T-helper 2 cell treated with Interferon-gamma antibody and Interleukin-4, amounts not matched to agents 100 ng/mL and 5 ng/mL, for 36 hours (primary cell): ENCODE measurements around the gene OR4Q2. TPM values are rescaled to one million over a fixed set of nuclear protein-coding genes. Genes with fewer than 3 reads are reported as not detected.
"Not testable (repeated sequence)": the region's sequence is repeated elsewhere in the genome, so short reads cannot be mapped to it uniquely, and the experiment has no call there.

Experiments
- intact Hi-C: fragments of 100-400 bp; cut with micrococcal nuclease; formaldehyde crosslinking; loops from one replicate; pipeline ENCODE4 v1.15.1; 2023
- total RNA-seq: library from RNA; stranded (reverse); gene quantifications from 2 replicates; pipeline ENCODE4 v1.2.3, GENCODE V29; 2022

Gene OR4Q2
- total RNA-seq = not detected in 2 replicates

- intact Hi-C loops = no loop called here
Measured at GRCh38 chr14:20001863-20002262, at the start of gene OR4Q2. Gene OR4Q2, plus strand, starts transcription at chr14:20002163.

GRCh38 chr14:19969735-19970134 is 32.2 kb upstream of the OR4Q2 start:
- intact Hi-C loops = not testable (repeated sequence)

GRCh38 chr14:19974844-19975243 is 27.1 kb upstream of the OR4Q2 start:
- intact Hi-C loops = no loop called here

- intact Hi-C loops = no loop called here
Measured at GRCh38 chr14:19975291-19975690, 26.7 kb upstream of the OR4Q2 start, which contains the start of gene OR4K15. Gene OR4K15, plus strand, starts transcription at chr14:19975591. Its CDS starts 0 bp downstream, at chr14:19975591.

GRCh38 chr14:19993438-19993837 is 8.5 kb upstream of the OR4Q2 start:
- intact Hi-C loops = no loop called here

- intact Hi-C loops = no loop called here
Measured at GRCh38 chr14:20002319-20002718, 356 bp downstream of the OR4Q2 start.

GRCh38 chr14:20008156-20008555 is 6.2 kb downstream of the OR4Q2 start:
- intact Hi-C loops = no loop called here

- intact Hi-C loops = no loop called here
Measured at GRCh38 chr14:20019257-20019865, 17.4 kb downstream of the OR4Q2 start, which contains the start of gene OR4K14. Gene OR4K14, minus strand, starts transcription at chr14:20019307. Its CDS starts 4,114 bp downstream, at chr14:20015193.

- intact Hi-C loops = no loop called here
Measured at GRCh38 chr14:20031058-20031457, 29.1 kb downstream of the OR4Q2 start.

- intact Hi-C loops = no loop called here
Measured at GRCh38 chr14:20035449-20035848, 33.5 kb downstream of the OR4Q2 start.

- intact Hi-C loops = no loop called here
Measured at GRCh38 chr14:20035938-20036337, 34.0 kb downstream of the OR4Q2 start, which contains the start of gene OR4K13. Gene OR4K13, minus strand, starts transcription at chr14:20036038. Its CDS starts 1,280 bp downstream, at chr14:20034758.

GRCh38 chr14:20044243-20044642 is 42.3 kb downstream of the OR4Q2 start:
- intact Hi-C loops = no loop called here

GRCh38 chr14:20048202-20048601 is 46.2 kb downstream of the OR4Q2 start:
- intact Hi-C loops = no loop called here

Other genes starting within 250 kb of the OR4Q2 start
- not detected in 2 replicates for gene OR4M1, start 228.7 kb upstream of the OR4Q2 start, total RNA-seq
- not detected in 2 replicates for gene OR4N2, start 198.4 kb upstream of the OR4Q2 start, total RNA-seq
- not detected in 2 replicates for gene OR4K2, start 127.0 kb upstream of the OR4Q2 start, total RNA-seq
- not detected in 2 replicates for gene OR4K5, start 81.6 kb upstream of the OR4Q2 start, total RNA-seq
- gene OR4K1, start 71.2 kb upstream of the OR4Q2 start, total RNA-seq = not detected in 2 replicates
- gene OR4K15, start 26.6 kb upstream of the OR4Q2 start, total RNA-seq = not detected in 2 replicates
- not detected in 2 replicates for gene OR4K14, start 17.1 kb downstream of the OR4Q2 start, total RNA-seq
- not detected in 2 replicates for gene OR4K13, start 33.9 kb downstream of the OR4Q2 start, total RNA-seq
- not detected in 2 replicates for gene OR4L1, start 57.9 kb downstream of the OR4Q2 start, total RNA-seq
- gene OR4K17, start 108.6 kb downstream of the OR4Q2 start, total RNA-seq = not detected in 2 replicates
- gene OR4N5, start 136.7 kb downstream of the OR4Q2 start, total RNA-seq = not detected in 2 replicates
- not detected in 2 replicates for gene OR11G2, start 188.7 kb downstream of the OR4Q2 start, total RNA-seq
- not detected in 2 replicates for gene OR11H6, start 221.5 kb downstream of the OR4Q2 start, total RNA-seq
- gene OR11H7, start 226.8 kb downstream of the OR4Q2 start, total RNA-seq = not detected in 2 replicates
- not detected in 2 replicates for gene OR11H4, start 237.1 kb downstream of the OR4Q2 start, total RNA-seq